Adrenal gland (tissue), 12 donors: Measurements from ENCODE around the gene GASK1A. TPM values are rescaled to one million over a fixed set of nuclear protein-coding genes. Genes with fewer than 3 reads are reported as not detected.

Source experiments
- DNase-seq, 7 donors: peaks; one replicate each; pipeline ENCODE4 v3.0.0-alpha.2; 2019 to 2020
- H3K27ac ChIP-seq, 5 donors: fragments of 200-600 bp; sonication (generic) in 4 of 5; 1 replicate in 3 of 5; 2 replicates in 2 of 5; pipeline versions ENCODE4 v1.5.1 to v1.8.0; 2016 to 2020; ENCODE audit warnings: mild to moderate bottlenecking in 1 of 5
- H3K27me3 ChIP-seq: fragments of 200-600 bp; 2 replicates; pipeline ENCODE4 v1.8.0; 2021
- H3K36me3 ChIP-seq, 2 donors: fragments of 200-600 bp; replicated peaks in 1 of 2; 1 replicate in 1 of 2; 2 replicates in 1 of 2; pipeline versions ENCODE4 v1.5.1 to v1.8.0; 2018 to 2022
- H3K4me1 ChIP-seq, 2 donors: fragments of 200-600 bp; replicated peaks in 1 of 2; 1 replicate in 1 of 2; 2 replicates in 1 of 2; pipeline versions ENCODE4 v1.5.1 to v1.8.0; 2018 to 2021
- H3K4me3 ChIP-seq, 4 donors: fragments of 200-600 bp; sonication (generic) in 3 of 4; one replicate each; pipeline ENCODE4 v1.5.1; 2016 to 2018
- H3K9me3 ChIP-seq, 3 donors: fragments of 200-600 bp; sonication (generic) in 1 of 3; replicated peaks in 1 of 3; 1 replicate in 2 of 3; 2 replicates in 1 of 3; pipeline versions ENCODE4 v1.5.1 to v1.8.0; 2016 to 2021
- POLR2A ChIP-seq, 2 donors: fragments of 450-650 bp; IDR thresholded peaks; one replicate each; pipeline ENCODE4 v1.6.1; 2017; ENCODE audit warnings: antibody characterized with exemption in 2 of 2, mild to moderate bottlenecking in 2 of 2, moderate library complexity in 1 of 2
- WGBS, 4 donors: extraction: QIAGEN DNeasy Blood & Tissue Kit in 2 of 4; methylation state at CpG; one replicate each; pipeline versions ENCODE4 v1.1.5 to v1.1.7; 2013 to 2017; 5-methylcytosine and 5-hydroxymethylcytosine counted together
- intact Hi-C, 2 donors: fragments of 100-400 bp; cut with DNase I; formaldehyde crosslinking; loops; one replicate each; pipeline versions ENCODE4 v1.14.1 to v1.15.0; 2022 to 2023
- polyA plus RNA-seq, 3 donors: library from polyadenylated mRNA; stranded (reverse); fragments of 200-250 nt in 2 of 3; fragments of 350-450 nt in 1 of 3; fragmentation: Illumina TruSeq in 1 of 3; extraction: RNeasy Lipid Tissue Mini Kit (QIAGEN cat#74804) in 1 of 3; gene quantifications; one replicate each; pipeline ENCODE4 v1.2.3, GENCODE V29; 2013 to 2014
- total RNA-seq, 9 donors: library from RNA; depleted of rRNA in 4 of 9; stranded (reverse); fragments of >200 nt in 4 of 9; fragments of 120-200 nt in 1 of 9; fragmentation: NEBNext Ultra II Directional in 1 of 9; extraction: Animal tissue kit (Norgen Biotek cat#: 25700) in 1 of 9; gene quantifications; one replicate each; pipeline versions ENCODE4 v1.1.0 to v1.2.4, GENCODE V29; 2013 to 2023
- TF ChIP-seq, protein P1 (sequence below), 6 experiments: fragments of 450-650 bp in 4 of 6; fragments of 200-600 bp in 2 of 6; sonication (generic) in 1 of 6; IDR thresholded peaks; 1 replicate in 5 of 6; 2 replicates in 1 of 6; pipeline versions ENCODE4 v1.5.1 to v1.8.0; 2016 to 2021; ENCODE audit warnings: antibody characterized with exemption in 6 of 6, mild to moderate bottlenecking in 2 of 6, moderate library complexity in 1 of 6
- donor health status: healthy with polysubstance abuse.
- donor health status: Bipolar disorder and iron deficiency.
- donor health status: DM: yes; HTN: yes; CAD: no.
- donor health status: DM: no; HTN: no; CAD: no.
- donor health status: DM: no; HTN: no; CAD: no.
- donor health status: DM: yes; HTN: yes; CAD: no.

The GASK1A gene
- total and polyA plus RNA-seq, 12 donors: 1.5 to 15.5 (median 4.5) TPM

GRCh38 chr3:43077261-43077660 lies 98.2 kb downstream of the GASK1A start:
- Histone ChIP-seq H3K4me1 (no peaks in the 10 kb centered on the region), H3K36me3 (peaks cover 0 to 23% of the 10 kb centered on the region in 2 donors), H3K9me3 (no peaks in the 10 kb centered on the region), H3K27me3 (no peaks in the 10 kb centered on the region), H3K27ac (peak overlapping the region in 1 of 5 donors; percentile 22), H3K4me3 (no peak overlapping the region)
- intact Hi-C loops: no loop called here
- TF ChIP-seq, protein P1, sequence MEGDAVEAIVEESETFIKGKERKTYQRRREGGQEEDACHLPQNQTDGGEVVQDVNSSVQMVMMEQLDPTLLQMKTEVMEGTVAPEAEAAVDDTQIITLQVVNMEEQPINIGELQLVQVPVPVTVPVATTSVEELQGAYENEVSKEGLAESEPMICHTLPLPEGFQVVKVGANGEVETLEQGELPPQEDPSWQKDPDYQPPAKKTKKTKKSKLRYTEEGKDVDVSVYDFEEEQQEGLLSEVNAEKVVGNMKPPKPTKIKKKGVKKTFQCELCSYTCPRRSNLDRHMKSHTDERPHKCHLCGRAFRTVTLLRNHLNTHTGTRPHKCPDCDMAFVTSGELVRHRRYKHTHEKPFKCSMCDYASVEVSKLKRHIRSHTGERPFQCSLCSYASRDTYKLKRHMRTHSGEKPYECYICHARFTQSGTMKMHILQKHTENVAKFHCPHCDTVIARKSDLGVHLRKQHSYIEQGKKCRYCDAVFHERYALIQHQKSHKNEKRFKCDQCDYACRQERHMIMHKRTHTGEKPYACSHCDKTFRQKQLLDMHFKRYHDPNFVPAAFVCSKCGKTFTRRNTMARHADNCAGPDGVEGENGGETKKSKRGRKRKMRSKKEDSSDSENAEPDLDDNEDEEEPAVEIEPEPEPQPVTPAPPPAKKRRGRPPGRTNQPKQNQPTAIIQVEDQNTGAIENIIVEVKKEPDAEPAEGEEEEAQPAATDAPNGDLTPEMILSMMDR (IDR thresholded peaks at IDR 0.05): no peak
- no peak for TF ChIP-seq POLR2A (IDR thresholded peaks at IDR 0.05)
- DNase-seq: no peak
- WGBS, 4 donors: 94 to 99% (median 96%) methylated on average over 6 of the region's 6 CpGs

DNA sequence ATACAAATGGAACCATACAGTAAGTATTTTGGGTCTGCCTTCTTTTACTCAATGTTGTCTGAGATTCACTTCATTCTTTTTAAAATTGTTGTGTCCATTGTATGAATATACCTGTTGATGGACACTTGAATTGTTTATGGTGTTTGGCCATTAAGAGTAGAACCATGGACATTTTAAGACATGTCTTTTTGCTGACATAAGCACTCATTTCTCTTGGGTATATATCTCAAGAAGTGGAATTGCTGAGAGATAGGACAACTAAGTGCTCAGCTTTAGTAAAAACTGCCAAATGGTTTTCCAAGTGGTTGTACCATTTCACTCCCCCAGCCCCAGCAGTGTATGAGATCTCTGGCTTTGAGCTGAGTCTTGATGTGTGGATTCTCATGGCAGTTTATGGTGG lies 98.6 kb downstream of the GASK1A start:
- no peaks in the 10 kb centered on the region for H3K27me3 ChIP-seq
- no peak overlapping the region for H3K4me3 ChIP-seq
- H3K27ac ChIP-seq: no peak overlapping the region
- peaks cover 0 to 23% of the 10 kb centered on the region in 2 donors for H3K36me3 ChIP-seq
- DNase-seq: no peak
- no peaks in the 10 kb centered on the region for H3K9me3 ChIP-seq
- TF ChIP-seq, protein P1 (IDR thresholded peaks at IDR 0.05): no peak
- no peak for TF ChIP-seq POLR2A (IDR thresholded peaks at IDR 0.05)
- H3K4me1 ChIP-seq: no peaks in the 10 kb centered on the region
- intact Hi-C loops: no loop called here

DNA sequence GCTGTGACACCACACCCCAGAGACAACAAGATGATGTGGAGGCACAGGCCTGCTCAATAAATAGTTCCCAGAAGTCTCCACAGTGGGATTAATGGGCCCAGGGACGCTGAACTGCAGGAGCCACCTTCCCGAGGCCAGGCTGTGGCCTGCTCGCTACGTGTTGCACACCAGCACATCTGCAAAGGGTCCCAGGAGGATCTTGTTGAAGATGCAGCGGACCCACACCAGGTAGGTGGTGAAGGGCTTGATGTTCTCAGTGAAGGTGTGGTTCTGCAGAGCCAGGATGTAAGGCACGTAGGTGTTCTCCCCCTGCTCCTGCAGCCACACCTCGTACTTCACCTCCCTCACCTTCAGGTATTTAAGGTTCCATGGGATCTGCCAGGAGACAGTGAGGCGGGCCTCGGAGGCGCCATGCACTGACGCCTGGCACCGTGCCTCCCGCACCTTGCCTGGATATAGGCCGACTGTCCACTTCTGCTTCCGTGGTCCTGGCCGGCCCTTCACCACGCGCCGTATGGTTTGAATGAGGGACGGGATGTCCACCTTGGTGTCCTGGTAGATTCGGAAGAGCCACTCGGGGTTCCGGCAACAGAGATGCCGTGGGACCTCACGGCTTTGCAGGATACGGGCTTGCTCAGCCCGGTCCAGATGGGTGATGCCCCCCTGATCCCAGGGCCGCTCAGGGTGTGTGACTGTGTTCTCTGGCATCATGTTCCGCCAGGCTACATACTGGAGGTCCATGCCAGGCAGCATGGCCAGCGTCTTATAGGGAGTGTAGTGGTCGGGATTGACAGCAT lies 100.6 kb downstream of the GASK1A start:
- H3K4me1 ChIP-seq: no peaks in the 10 kb centered on the region
- no peak overlapping the region for H3K4me3 ChIP-seq
- no peaks in the 10 kb centered on the region for H3K27me3 ChIP-seq
- H3K36me3 ChIP-seq: peaks cover 0 to 23% of the 10 kb centered on the region in 2 donors
- no peak for DNase-seq
- no peak for TF ChIP-seq POLR2A (IDR thresholded peaks at IDR 0.05)
- TF ChIP-seq, protein P1 (IDR thresholded peaks at IDR 0.05): no peak
- 94 to 96% (median 95%) methylated on average over 25 to 31 of the region's 31 CpGs for WGBS, 4 donors
- H3K27ac ChIP-seq: no peak overlapping the region
- H3K9me3 ChIP-seq: no peaks in the 10 kb centered on the region
- intact Hi-C loops: no loop called here

DNA sequence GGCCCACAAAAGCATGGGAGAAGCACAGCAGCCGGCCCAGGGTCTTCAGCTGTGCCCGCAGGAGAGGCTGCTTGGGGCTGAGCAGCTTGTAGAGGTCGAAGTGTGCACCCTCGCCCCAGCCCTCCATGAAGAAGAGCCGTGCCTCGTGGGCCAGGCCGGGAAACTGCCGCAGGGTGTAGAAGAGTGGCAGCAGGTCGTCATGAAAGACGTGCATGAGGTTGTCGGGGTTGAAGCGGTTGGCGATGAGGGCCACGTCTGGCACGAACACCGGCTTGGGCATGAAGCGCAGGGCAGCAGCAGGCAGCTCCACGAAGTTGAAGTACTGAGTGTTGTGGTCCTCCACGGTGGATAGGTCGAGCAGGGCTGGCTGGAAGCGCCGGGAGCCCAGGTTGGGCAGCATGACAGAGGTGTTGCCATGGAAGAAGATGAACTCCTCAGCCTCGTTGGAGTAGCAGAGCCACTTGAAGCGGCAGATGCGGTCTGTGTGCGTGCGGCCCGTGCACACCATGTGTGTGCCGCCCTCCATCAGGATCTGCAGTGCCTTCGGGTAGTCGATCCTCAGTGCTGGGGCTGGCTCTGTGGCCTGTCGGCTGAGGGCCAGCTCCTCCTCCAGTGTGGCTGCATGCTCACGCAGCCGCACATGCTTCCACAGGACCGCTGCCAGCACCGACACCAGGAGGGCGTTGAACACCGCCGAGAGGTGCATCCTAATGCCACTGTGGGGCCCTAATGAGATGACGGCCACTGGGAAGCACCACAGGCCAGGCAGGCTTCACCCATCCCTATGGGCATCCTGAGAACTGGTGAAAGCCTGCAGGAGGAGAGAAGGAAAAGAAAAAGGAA lies 101.8 kb downstream of the GASK1A start:
- intact Hi-C loops: no loop called here
- Histone ChIP-seq H3K9me3 (no peaks in the 10 kb centered on the region), H3K4me1 (no peaks in the 10 kb centered on the region), H3K27me3 (no peaks in the 10 kb centered on the region), H3K36me3 (peaks cover 0 to 23% of the 10 kb centered on the region in 2 donors), H3K27ac (peak overlapping the region in 1 of 5 donors; percentile 54), H3K4me3 (no peak overlapping the region)
- 96 to 98% (median 98%) methylated on average over 27 to 40 of the region's 40 CpGs for WGBS, 4 donors
- TF ChIP-seq POLR2A (IDR thresholded peaks at IDR 0.05): no peak
- TF ChIP-seq, protein P1 (IDR thresholded peaks at IDR 0.05): no peak
- DNase-seq: no peak
